Mesothelial cell of epicardium (in vitro differentiated cells): ENCODE measurements around the gene SIL1. TPM values are rescaled to one million over a fixed set of nuclear protein-coding genes. Genes with fewer than 3 reads are reported as not detected.
"Not testable (repeated sequence)": the region's sequence is repeated elsewhere in the genome, so short reads cannot be mapped to it uniquely, and the experiment has no call there.

Experiments
- DNase-seq, 2 experiments: peaks; one replicate each; pipeline ENCODE4 v3.0.0; 2021; ENCODE audit warnings: low spot score in 2 of 2; ENCODE audit not compliant: unreplicated experiment in 2 of 2
- H3K27ac Mint-ChIP-seq: 2 replicates; pipeline ENCODE4 v1.8.0; 2021; ENCODE audit warnings: mixed read lengths
- H3K27me3 Mint-ChIP-seq: 2 replicates; pipeline ENCODE4 v1.8.0; 2021; ENCODE audit warnings: low read depth, mixed read lengths
- H3K36me3 Mint-ChIP-seq: 2 replicates; pipeline ENCODE4 v1.8.0; 2021; ENCODE audit warnings: mixed read lengths
- H3K4me1 Mint-ChIP-seq: 2 replicates; pipeline ENCODE4 v1.8.0; 2021; ENCODE audit warnings: mixed read lengths
- H3K4me3 Mint-ChIP-seq: 2 replicates; pipeline ENCODE4 v1.8.0; 2021; ENCODE audit warnings: mild to moderate bottlenecking, moderate library complexity, mixed read lengths
- H3K9me3 Mint-ChIP-seq: 2 replicates; pipeline ENCODE4 v1.8.0; 2021; ENCODE audit warnings: mixed read lengths
- total RNA-seq: library from RNA; stranded (reverse); gene quantifications from 3 replicates; pipeline ENCODE4 v1.2.1, GENCODE V29; 2021
- TF ChIP-seq, protein P1 (sequence below): fragments of 200-600 bp; sonication (generic); IDR thresholded peaks from one replicate; pipeline ENCODE4 v1.5.0; 2021; ENCODE audit warnings: antibody characterized with exemption; ENCODE audit not compliant: unreplicated experiment

Gene SIL1
- total RNA-seq, 1 donor from 2014 or later, result 46.2 TPM

DNA sequence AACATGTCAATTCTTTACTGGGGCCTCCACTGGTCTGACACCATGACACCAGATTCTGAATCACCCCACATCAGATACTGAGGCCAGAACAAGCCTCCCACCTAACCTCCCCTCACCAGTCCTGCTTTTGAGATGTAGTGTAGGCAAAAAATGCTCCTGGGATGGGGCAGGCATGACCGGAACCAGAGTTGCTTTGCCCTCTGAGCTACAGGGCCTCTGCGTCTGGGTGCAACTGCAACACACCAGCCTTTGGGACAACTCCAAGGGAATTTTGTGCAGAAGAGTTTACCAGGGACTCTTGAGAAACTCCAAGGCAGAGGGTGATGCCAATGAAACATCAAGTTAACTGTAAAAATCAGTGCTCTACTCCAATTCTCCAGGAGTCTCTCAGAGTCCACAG lies 79.4 kb downstream of the SIL1 start:
- Mint-ChIP-seq H3K4me1 (no peaks in the 10 kb centered on the region), H3K27me3 (no peaks in the 10 kb centered on the region), H3K4me3 (no peak overlapping the region), H3K9me3 (no peaks in the 10 kb centered on the region), H3K27ac (no peak overlapping the region), H3K36me3 (peaks cover 12% of the 10 kb centered on the region)
- DNase-seq, result no peak
- TF ChIP-seq, protein P1, sequence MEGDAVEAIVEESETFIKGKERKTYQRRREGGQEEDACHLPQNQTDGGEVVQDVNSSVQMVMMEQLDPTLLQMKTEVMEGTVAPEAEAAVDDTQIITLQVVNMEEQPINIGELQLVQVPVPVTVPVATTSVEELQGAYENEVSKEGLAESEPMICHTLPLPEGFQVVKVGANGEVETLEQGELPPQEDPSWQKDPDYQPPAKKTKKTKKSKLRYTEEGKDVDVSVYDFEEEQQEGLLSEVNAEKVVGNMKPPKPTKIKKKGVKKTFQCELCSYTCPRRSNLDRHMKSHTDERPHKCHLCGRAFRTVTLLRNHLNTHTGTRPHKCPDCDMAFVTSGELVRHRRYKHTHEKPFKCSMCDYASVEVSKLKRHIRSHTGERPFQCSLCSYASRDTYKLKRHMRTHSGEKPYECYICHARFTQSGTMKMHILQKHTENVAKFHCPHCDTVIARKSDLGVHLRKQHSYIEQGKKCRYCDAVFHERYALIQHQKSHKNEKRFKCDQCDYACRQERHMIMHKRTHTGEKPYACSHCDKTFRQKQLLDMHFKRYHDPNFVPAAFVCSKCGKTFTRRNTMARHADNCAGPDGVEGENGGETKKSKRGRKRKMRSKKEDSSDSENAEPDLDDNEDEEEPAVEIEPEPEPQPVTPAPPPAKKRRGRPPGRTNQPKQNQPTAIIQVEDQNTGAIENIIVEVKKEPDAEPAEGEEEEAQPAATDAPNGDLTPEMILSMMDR, result no peak

DNA sequence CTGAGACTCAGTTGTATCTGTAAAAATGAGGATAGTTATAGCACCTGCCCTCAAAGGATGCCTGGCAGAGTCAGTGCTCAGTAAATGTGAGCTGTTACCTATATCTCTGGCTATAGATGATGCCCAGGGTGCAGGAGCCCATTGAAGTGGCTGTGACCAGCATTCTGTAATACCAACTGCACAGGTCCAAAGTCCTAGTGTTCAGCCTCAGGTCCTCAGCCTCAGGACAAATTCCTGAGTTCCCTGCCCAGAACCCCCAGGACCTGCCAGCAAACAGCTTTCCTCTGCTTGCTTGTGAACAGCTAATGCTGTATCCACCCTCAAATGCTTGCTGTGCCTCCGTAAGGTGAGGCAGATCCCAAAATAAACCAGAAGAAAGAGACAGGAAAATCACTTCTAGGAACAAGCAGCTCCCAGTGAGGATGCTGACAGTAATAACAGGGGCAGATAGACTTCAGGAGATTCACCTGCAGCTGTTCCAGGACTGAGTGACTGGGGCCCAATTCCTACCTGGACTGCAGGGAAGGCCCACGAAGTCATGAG lies 80.8 kb downstream of the SIL1 start:
- DNase-seq, result no peak
- H3K4me1 Mint-ChIP-seq, result no peaks in the 10 kb centered on the region
- no peaks in the 10 kb centered on the region for H3K27me3 Mint-ChIP-seq
- TF ChIP-seq, protein P1, result no peak
- H3K9me3 Mint-ChIP-seq, result peaks cover 5% of the 10 kb centered on the region
- H3K36me3 Mint-ChIP-seq, result peaks cover 18% of the 10 kb centered on the region
- H3K4me3 Mint-ChIP-seq, result no peak overlapping the region
- H3K27ac Mint-ChIP-seq, result no peak overlapping the region

DNA sequence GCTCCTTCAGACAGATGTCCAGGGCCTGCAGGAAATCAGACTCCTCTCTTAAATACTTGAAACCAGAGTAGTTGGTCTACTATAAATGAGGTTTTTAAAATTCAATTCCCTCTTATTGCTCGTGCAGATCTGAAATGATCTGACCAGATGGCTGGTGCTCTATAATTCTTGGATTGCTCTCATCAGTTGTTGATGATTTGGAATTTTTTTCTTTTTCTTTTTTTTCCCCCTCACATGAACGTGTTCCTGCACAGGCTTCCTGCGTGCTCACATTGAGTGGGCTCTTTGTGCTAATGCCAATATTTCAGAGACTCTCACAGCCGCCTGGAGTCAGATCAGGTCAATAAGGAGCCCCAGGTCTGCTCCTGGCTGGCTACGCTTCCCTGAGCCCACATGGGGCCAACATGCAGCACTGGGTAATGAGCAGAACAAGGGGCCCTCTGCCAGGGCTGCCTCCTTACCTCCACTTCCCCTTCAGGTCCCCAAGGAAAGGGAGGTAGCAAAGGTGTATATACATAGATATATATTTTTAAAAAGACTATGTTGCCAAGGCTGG lies 82.0 kb downstream of the SIL1 start:
- peaks cover 10% of the 10 kb centered on the region for H3K9me3 Mint-ChIP-seq
- no peaks in the 10 kb centered on the region for H3K4me1 Mint-ChIP-seq
- no peaks in the 10 kb centered on the region for H3K27me3 Mint-ChIP-seq
- H3K4me3 Mint-ChIP-seq, result no peak overlapping the region
- H3K36me3 Mint-ChIP-seq, result peaks cover 21% of the 10 kb centered on the region
- no peak for DNase-seq
- TF ChIP-seq, protein P1, result no peak
- H3K27ac Mint-ChIP-seq, result no peak overlapping the region

DNA sequence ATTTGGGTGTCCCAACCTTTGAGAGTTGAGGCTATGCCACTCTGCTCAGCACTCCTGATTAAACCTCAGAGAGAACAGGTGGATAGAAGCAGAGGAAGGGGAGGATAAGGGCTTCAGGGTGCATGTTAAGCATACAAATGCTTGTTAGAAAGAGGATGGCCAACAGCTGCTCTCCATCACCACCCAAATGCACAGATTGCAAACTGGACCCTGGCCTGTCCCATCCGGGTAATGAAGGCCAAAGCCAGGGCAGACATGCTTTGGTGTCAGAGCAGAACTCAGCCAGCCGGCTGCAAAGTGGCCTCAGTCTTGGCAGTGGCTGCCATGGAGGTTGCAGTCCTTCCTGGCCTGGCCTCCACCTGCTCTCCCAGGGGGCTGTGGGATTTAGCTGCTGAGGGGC lies 84.3 kb downstream of the SIL1 start:
- Mint-ChIP-seq H3K4me3 (no peak overlapping the region), H3K4me1 (peaks cover 10% of the 10 kb centered on the region), H3K27ac (no peak overlapping the region), H3K9me3 (peaks cover 10% of the 10 kb centered on the region), H3K27me3 (no peaks in the 10 kb centered on the region), H3K36me3 (peaks cover 19% of the 10 kb centered on the region)
- no peak for DNase-seq
- TF ChIP-seq, protein P1, result no peak

DNA sequence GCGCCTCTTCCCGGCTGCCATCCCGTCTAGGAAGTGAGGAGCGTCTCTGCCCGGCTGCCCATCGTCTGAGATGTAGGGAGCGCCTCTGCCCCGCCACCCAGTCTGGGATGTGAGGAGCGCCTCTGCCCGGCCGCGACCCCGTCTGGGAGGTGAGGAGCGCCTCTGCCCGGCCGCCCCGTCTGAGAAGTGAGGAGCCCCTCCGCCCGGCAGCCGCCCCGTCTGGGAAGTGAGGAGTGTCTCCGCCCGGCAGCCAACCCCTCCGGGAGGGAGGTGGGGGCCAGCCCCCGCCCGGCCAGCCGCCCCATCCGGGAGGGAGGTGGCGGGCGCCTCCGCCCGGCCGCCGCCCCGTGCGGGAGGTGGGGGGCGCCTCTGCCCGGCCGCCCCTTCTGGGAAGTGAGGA lies 85.8 kb downstream of the SIL1 start:
- DNase-seq, H3K27me3 Mint-ChIP-seq, H3K27ac Mint-ChIP-seq, H3K4me3 Mint-ChIP-seq: not testable (repeated sequence)
- Mint-ChIP-seq H3K4me1 (peaks cover 25% of the 10 kb centered on the region), H3K36me3 (peaks cover 19% of the 10 kb centered on the region), H3K9me3 (peaks cover 10% of the 10 kb centered on the region)

DNA sequence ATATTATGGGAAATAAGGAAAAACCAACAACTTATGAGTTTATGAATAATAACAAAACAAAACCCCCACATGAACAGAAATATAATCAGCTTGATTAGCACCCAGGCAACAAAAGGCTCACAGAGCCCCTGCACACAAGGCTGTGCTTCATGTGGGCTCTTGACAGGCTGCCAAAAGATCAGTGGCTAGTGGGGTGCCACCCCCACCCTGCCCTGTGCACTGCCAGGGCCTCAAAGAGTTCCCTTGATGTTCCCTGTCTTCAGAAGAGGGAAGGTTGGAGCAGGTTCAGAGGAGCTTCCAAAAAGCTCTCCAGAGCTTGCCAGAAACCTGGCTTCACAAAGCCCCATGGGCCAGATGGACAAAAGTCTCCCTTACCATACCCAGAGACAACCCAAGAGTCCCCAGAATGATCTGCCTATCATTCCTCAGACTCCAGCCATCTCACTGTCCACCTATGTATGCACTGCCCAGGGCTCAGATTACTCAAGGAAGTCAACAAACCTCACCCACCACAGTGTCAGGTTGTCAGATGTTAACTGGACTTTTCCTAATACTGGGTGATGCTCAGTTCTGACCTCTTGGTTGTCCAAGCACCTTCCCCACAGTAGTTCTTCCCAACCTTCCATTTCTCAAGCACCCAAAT lies 87.5 kb downstream of the SIL1 start:
- peaks cover 19% of the 10 kb centered on the region for H3K36me3 Mint-ChIP-seq
- no peak overlapping the region for H3K27ac Mint-ChIP-seq
- peaks cover 41% of the 10 kb centered on the region for H3K4me1 Mint-ChIP-seq
- H3K27me3 Mint-ChIP-seq, result no peaks in the 10 kb centered on the region
- H3K4me3 Mint-ChIP-seq, result no peak overlapping the region
- TF ChIP-seq, protein P1, result no peak
- H3K9me3 Mint-ChIP-seq, result peaks cover 10% of the 10 kb centered on the region
- DNase-seq, result no peak
